HFFc6 (cell line): Measurements from ENCODE around the gene DTNBP1. TPM values are rescaled to one million over a fixed set of nuclear protein-coding genes. Genes with fewer than 3 reads are reported as not detected.
"Not testable (repeated sequence)": the region's sequence is repeated elsewhere in the genome, so short reads cannot be mapped to it uniquely, and the experiment has no call there.

ENCODE experiments used
- DNase-seq: peaks from one replicate; pipeline ENCODE4 v3.0.0-alpha.2; 2018
- H3K27ac Mint-ChIP-seq: 2 replicates; pipeline ENCODE4 v1.8.0; 2020; ENCODE audit warnings: mild to moderate bottlenecking, mixed read lengths
- H3K27me3 Mint-ChIP-seq: 2 replicates; pipeline ENCODE4 v1.8.0; 2021; ENCODE audit warnings: mild to moderate bottlenecking, moderate library complexity, mixed read lengths; ENCODE audit not compliant: insufficient read depth
- H3K36me3 Mint-ChIP-seq: 2 replicates; pipeline ENCODE4 v1.8.0; 2021; ENCODE audit warnings: low read depth, mixed read lengths
- H3K4me1 Mint-ChIP-seq: 2 replicates; pipeline ENCODE4 v1.8.0; 2020; ENCODE audit warnings: low read depth, mixed read lengths
- H3K4me3 Mint-ChIP-seq: 2 replicates; pipeline ENCODE4 v1.8.0; 2020; ENCODE audit warnings: mild to moderate bottlenecking, moderate library complexity, mixed read lengths
- H3K9me3 Mint-ChIP-seq: 2 replicates; pipeline ENCODE4 v1.8.0; 2020; ENCODE audit warnings: mild to moderate bottlenecking, mixed read lengths
- total RNA-seq, 6 experiments: library from RNA; stranded (reverse); fragmentation: NEBNext Ultra II Directional; extraction: Animal tissue kit (Norgen Biotek cat#: 25700); gene quantifications; 2 replicates in 1 of 6; 3 replicates in 5 of 6; pipeline ENCODE4 v1.2.3, GENCODE V29; 2021
- TF ChIP-seq, protein P1 (sequence below): fragments of 200-600 bp; sonication (generic); IDR thresholded peaks from 2 replicates; pipeline ENCODE4 v1.5.0; 2021; ENCODE audit warnings: antibody characterized with exemption, mild to moderate bottlenecking

The DTNBP1 gene
- total RNA-seq, 6 experiments from 2014 or later: 10.4 to 15.3 (median 13.9) TPM

DNA sequence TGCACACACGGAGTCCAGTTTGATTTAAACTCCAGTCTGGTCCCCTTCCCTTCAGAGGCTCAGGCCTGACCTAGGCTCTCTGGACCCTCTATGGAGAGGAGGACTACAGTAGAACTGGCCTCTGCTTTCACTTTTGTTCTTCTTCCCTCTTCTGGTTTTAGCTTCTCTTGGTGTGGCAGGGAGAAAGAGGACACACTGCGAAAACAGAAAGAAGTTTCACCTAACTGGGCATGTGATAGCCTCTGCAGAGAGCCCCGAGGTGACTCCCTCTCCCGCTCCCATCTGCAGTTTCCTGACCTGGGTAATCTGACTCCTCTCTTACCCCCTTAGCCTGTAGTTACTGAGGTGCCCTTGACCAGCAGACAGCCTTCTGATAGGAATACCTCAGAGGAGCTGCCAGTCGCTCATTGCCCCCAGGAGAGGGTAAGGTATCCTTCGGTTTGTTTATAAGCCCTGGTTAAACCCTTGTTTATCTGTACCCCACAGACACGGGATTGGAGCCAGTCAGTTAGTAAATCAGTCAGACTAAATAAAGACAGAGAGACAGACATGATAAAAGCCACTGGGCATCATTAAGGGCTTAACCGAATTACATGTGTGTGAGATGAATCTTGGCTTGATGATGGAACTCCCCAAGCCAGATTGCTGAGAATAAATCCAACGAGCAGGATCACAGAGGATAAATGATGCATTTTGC, 12.0 kb upstream of the DTNBP1 start:
- Mint-ChIP-seq H3K9me3 (no peaks in the 10 kb centered on the region), H3K27ac (no peak overlapping the region), H3K4me3 (no peak overlapping the region), H3K36me3 (no peaks in the 10 kb centered on the region), H3K27me3 (peaks cover 22% of the 10 kb centered on the region), H3K4me1 (no peaks in the 10 kb centered on the region)
- DNase-seq: no peak
- TF ChIP-seq, protein P1, sequence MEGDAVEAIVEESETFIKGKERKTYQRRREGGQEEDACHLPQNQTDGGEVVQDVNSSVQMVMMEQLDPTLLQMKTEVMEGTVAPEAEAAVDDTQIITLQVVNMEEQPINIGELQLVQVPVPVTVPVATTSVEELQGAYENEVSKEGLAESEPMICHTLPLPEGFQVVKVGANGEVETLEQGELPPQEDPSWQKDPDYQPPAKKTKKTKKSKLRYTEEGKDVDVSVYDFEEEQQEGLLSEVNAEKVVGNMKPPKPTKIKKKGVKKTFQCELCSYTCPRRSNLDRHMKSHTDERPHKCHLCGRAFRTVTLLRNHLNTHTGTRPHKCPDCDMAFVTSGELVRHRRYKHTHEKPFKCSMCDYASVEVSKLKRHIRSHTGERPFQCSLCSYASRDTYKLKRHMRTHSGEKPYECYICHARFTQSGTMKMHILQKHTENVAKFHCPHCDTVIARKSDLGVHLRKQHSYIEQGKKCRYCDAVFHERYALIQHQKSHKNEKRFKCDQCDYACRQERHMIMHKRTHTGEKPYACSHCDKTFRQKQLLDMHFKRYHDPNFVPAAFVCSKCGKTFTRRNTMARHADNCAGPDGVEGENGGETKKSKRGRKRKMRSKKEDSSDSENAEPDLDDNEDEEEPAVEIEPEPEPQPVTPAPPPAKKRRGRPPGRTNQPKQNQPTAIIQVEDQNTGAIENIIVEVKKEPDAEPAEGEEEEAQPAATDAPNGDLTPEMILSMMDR: no peak

DNA sequence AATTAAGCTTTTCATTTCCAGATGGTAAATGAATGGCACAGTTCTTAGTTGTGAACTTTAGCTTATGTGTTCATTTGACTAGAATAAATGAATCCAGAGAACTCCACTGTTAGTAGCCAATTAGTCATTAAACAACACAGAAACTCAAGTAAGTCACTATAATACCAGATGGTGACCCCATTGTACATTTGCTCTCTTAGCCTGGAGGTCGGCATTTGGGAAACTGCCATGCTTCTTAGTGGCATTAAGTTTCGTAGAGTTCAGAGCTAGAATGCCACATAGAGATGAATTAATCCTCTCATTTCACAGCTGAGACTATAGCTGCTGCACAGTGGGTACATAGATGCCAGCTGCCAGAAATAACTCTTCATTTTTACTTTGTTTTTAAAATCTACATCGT, 10.8 kb upstream of the DTNBP1 start:
- H3K9me3 Mint-ChIP-seq: no peaks in the 10 kb centered on the region
- TF ChIP-seq, protein P1: no peak
- H3K36me3 Mint-ChIP-seq: no peaks in the 10 kb centered on the region
- no peak overlapping the region for H3K4me3 Mint-ChIP-seq
- peaks cover 31% of the 10 kb centered on the region for H3K27me3 Mint-ChIP-seq
- no peak overlapping the region for H3K27ac Mint-ChIP-seq
- no peaks in the 10 kb centered on the region for H3K4me1 Mint-ChIP-seq
- no peak for DNase-seq

DNA sequence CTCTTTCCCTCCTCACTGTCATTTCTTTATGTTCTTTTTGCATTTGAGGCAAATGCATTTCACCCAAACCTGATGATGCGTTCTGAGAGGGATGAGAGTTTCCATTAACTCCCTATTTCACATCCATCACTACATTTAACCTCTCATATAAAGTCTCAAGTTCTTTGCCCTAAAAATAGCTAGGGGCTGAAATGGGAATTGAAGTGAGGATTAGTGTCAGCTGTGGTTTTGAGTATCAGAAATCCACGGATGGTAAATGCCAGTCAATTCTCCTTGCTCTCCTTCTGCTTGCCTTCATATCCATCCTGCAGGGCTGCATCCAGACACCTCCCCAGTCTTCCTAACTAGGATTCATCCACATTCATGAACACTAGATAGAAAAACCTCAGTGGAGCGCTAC, 10.0 kb upstream of the DTNBP1 start:
- no peak for DNase-seq
- no peaks in the 10 kb centered on the region for H3K4me1 Mint-ChIP-seq
- no peaks in the 10 kb centered on the region for H3K9me3 Mint-ChIP-seq
- H3K4me3 Mint-ChIP-seq: no peak overlapping the region
- H3K36me3 Mint-ChIP-seq: no peaks in the 10 kb centered on the region
- TF ChIP-seq, protein P1: no peak
- H3K27ac Mint-ChIP-seq: no peak overlapping the region
- H3K27me3 Mint-ChIP-seq: peaks cover 29% of the 10 kb centered on the region

DNA sequence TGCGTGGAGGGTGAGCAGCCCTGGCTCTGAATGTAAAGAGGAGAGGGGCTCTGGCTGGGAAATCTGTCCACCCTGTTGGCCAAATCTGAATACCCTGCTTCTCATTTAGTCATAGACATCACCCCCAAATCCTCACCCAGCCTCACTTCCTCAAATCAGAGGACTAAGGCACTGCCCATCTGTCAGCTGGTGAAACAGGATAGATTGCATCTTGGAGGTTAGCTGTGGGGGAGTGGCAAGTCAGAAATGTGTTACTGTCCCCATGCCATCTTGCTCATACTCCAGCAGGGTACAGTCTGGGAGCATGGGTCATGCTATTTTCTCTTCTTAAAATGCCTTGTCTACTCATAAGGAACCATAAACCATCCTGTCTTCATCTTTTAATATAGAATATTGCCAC, 9.5 kb upstream of the DTNBP1 start:
- Mint-ChIP-seq H3K27ac (no peak overlapping the region), H3K4me3 (no peak overlapping the region), H3K9me3 (no peaks in the 10 kb centered on the region), H3K36me3 (no peaks in the 10 kb centered on the region), H3K4me1 (no peaks in the 10 kb centered on the region), H3K27me3 (peaks cover 26% of the 10 kb centered on the region)
- TF ChIP-seq, protein P1: no peak
- DNase-seq: no peak

DNA sequence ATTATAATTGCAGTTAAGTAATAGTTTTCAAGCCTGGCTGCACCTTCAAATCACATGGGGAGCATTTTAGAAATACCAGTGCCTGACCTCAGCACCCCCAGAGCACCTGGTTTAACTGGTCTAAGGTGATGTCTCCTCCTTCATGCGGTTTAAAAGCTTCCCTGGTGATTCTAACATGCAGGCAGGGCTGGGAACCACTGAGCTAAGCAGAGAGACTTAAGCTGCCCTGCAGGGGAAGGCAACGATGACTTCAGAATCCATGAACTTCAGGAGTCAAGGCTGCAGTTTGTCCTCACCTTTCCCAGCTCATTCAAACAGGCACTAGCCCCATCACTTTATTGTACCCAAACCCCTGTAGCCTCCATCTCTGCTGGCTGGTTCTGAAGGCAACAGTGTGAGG, 6.1 kb upstream of the DTNBP1 start:
- no peaks in the 10 kb centered on the region for H3K9me3 Mint-ChIP-seq
- H3K4me3 Mint-ChIP-seq: no peak overlapping the region
- H3K27ac Mint-ChIP-seq: no peak overlapping the region
- peaks cover 32% of the 10 kb centered on the region for H3K27me3 Mint-ChIP-seq
- H3K4me1 Mint-ChIP-seq: no peaks in the 10 kb centered on the region; the same call in 1 of the 2 replicates
- H3K36me3 Mint-ChIP-seq: no peaks in the 10 kb centered on the region
- DNase-seq: no peak
- TF ChIP-seq, protein P1: no peak

DNA sequence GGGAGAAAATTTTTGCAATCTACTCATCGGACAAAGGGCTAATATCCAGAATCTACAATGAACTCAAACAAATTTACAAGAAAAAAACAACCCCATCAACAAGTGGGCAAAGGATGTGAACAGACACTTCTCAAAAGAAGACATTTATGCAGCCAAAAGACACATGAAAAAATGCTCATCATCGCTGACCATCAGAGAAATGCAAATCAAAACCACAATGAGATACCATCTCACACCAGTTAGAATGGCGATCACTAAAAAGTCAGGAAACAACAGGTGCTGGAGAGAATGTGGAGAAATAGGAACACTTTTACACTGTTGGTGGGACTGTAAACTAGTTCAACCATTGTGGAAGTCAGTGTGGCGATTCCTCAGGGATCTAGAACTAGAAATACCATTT, 4.1 kb upstream of the DTNBP1 start:
- DNase-seq, H3K9me3 Mint-ChIP-seq, H3K4me3 Mint-ChIP-seq, H3K27ac Mint-ChIP-seq, H3K4me1 Mint-ChIP-seq, H3K36me3 Mint-ChIP-seq: not testable (repeated sequence)
- H3K27me3 Mint-ChIP-seq: peaks cover 22% of the 10 kb centered on the region
